Fibroblast of the aortic adventitia (primary cell): Measurements from ENCODE around the gene PURA. TPM values are rescaled to one million over a fixed set of nuclear protein-coding genes. Genes with fewer than 3 reads are reported as not detected.

Experiments
- DNase-seq: peaks from one replicate; pipeline ENCODE4 v3.0.0-alpha.2; 2010; ENCODE audit warnings: low read depth
- H3K4me3 ChIP-seq: 2 replicates; pipeline ENCODE4 v1.5.1; 2011; ENCODE audit warnings: low read depth, mild to moderate bottlenecking, control low read depth, low read length, moderate library complexity
- CTCF ChIP-seq: IDR thresholded peaks from 2 replicates; pipeline ENCODE4 v1.5.1; 2011; ENCODE audit warnings: mild to moderate bottlenecking, low read length, control low read depth, inconsistent platforms; ENCODE audit not compliant: insufficient read depth
- total RNA-seq: library from RNA; depleted of rRNA; stranded (reverse); fragments of >200 nt; gene quantifications from 2 replicates; pipeline ENCODE4 v1.2.3, GENCODE V29; 2012; ENCODE audit warnings: low replicate concordance

The PURA gene
- total RNA-seq, 1 donor = 30.4 TPM

DNA sequence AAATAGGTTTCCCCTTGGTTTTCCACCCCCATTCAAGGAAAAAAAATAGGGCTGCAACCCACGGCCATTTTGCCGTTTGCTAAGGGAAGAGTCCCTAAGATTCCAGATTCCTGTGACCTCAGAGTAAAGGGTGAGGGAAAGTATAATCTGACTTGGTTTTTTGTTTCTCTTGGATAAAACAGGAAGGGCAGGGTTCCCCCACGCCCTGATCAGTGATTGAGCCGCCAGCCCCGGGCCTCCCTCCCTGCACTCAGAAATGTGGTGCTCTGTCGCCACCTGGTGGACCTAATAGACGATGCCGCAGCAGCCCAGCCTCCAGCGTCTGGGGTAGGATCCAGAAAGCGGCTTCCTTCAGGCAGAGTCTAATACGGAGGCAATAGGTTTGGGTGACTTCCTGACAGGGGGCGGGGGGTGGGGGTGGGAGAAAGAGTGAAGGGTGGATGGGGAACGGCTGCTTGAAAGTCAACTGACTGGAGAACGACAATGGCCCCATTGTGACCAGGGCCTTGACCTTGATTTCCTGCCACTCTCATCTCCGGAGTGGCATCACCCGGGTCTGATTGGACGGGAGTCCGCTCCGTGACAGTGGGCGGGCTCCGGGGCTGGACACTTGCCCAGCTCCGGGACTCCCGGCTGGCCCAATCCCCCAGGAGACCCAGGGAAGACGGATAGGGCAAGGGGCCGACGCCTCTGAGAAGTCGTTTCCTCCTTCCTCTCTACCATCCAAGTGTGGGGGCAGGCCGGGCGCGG, 43.3 kb downstream of the PURA start:
- TF ChIP-seq CTCF = peak; percentile 90
- peak; percentile 84 for DNase-seq
- peak overlapping the region; percentile 41 for H3K4me3 ChIP-seq

- H3K4me3 ChIP-seq = no peak overlapping the region
- no peak for DNase-seq
- TF ChIP-seq CTCF = no peak
Measured at GRCh38 chr5:140159014-140159927, 45.4 kb downstream of the PURA start.

- DNase-seq = no peak
- H3K4me3 ChIP-seq = no peak overlapping the region
- no peak for TF ChIP-seq CTCF
Measured at GRCh38 chr5:140162275-140162674, 48.4 kb downstream of the PURA start.

- no peak for TF ChIP-seq CTCF
- no peak overlapping the region for H3K4me3 ChIP-seq
- no peak for DNase-seq
Measured at GRCh38 chr5:140162781-140163180, 48.9 kb downstream of the PURA start.

GRCh38 chr5:140165101-140165922, 51.4 kb downstream of the PURA start:
- TF ChIP-seq CTCF = no peak
- DNase-seq = peak; percentile 62
- no peak overlapping the region for H3K4me3 ChIP-seq

DNA sequence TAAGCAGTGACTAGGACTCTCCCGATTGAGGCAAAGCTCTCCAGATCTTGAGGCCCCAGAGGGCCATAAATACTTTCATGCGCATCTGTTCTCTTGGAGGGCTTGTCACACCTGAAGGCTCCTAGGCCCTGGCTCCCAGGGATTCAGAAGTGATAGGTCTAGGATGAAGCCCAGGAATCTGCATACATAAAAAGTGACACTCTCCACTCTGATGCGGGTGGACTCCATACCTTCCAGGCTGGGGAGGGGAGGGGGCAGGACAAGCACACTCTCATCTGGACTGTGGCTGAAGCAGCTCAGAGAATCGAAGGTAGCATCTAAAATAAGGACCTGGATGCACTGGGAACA, 52.0 kb downstream of the PURA start:
- TF ChIP-seq CTCF = no peak
- DNase-seq = no peak
- H3K4me3 ChIP-seq = no peak overlapping the region
